ENCODE measurements around the gene PGBD5. TPM values are rescaled to one million over a fixed set of nuclear protein-coding genes. Genes with fewer than 3 reads are reported as not detected.
"Not testable (repeated sequence)": the region's sequence is repeated elsewhere in the genome, so short reads cannot be mapped to it uniquely, and the experiment has no call there.

Gene PGBD5
- total and polyA plus RNA-seq, 9 donors = 5.8 to 36.6 (median 23.7) TPM

DNA sequence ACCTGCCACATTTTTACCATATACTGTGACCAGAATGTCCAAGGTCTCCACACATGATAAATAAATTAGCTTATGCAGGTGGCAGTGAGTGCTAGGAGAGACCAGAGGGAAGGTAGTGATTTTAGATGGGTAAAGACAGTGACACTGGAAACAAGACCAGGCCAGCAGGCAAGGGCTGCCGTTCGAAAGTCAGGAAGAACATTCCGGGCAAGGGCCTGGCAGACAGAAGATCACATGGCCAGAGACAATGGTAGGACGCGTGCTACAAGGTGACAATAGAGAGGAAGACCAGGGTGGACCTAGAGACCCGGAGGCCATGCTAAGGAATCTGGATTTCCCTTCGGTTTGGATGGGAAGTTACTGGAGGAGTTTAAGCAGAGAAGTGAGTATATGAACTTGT lies 9.7 kb downstream of the PGBD5 start:
- no peak for DNase-seq
- Histone ChIP-seq H3K4me1 (ENCODE audit: control insufficient read depth, insufficient read depth, low read length) (no peaks in the 10 kb centered on the region), H3K27me3 (ENCODE audit: control insufficient read depth, insufficient read depth, low read length) (peaks cover 4% of the 10 kb centered on the region), H3K4me3 (ENCODE audit: low read length) (no peak overlapping the region), H3K27ac (ENCODE audit: low read length) (no peak overlapping the region), H3K9me3 (replicated peaks; ENCODE audit: control insufficient read depth, low read depth, low read length) (no peaks in the 10 kb centered on the region), H3K36me3 (ENCODE audit: control insufficient read depth, insufficient read depth, low read length) (no peaks in the 10 kb centered on the region)
- 88% methylated on average over 7 of the region's 7 CpGs for WGBS (ENCODE audit: insufficient coverage)

DNA sequence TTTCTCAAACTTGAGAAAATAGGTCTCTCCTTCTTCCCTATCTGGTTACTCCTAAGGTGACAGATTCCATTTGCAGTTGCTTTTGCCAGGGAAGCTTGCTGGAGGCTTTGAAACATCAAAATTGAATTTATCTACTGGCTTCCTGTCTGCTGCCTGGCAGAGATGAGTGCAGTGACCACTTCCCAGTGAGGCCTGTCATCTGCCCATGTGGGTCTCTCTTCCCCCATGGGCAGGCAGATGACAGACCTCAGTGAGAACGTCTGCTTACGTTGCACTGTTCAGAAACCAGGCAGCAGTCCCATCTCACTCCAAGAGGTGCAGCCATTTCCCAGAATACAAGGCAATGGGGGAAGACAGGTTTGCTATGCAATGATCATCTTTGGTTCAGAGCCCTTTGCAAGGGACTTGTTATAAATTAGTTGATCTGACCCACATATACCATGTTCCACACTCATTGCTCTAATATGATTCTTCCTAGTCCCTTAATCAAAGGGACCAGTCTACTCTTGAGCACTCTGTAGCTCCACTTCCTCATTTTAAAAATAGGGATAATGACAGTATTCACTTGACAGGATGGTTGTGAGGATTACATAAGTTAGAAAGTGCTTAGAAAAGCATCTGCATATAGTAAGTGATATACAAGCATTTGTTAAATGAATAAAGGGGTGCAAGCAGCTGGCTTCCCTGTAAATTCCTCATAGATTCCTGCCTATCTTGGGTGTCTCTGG lies 10.6 kb downstream of the PGBD5 start:
- Histone ChIP-seq H3K27me3 (ENCODE audit: control insufficient read depth, insufficient read depth, low read length) (peaks cover 2% of the 10 kb centered on the region), H3K36me3 (ENCODE audit: control insufficient read depth, insufficient read depth, low read length) (no peaks in the 10 kb centered on the region), H3K4me3 (ENCODE audit: low read length) (no peak overlapping the region), H3K4me1 (ENCODE audit: control insufficient read depth, insufficient read depth, low read length) (no peaks in the 10 kb centered on the region), H3K9me3 (replicated peaks; ENCODE audit: control insufficient read depth, low read depth, low read length) (no peaks in the 10 kb centered on the region), H3K27ac (ENCODE audit: low read length) (no peak overlapping the region)
- DNase-seq = peak; percentile 19
- no CpG with 5 or more reads among the region's 2 CpGs for WGBS (ENCODE audit: insufficient coverage)

DNA sequence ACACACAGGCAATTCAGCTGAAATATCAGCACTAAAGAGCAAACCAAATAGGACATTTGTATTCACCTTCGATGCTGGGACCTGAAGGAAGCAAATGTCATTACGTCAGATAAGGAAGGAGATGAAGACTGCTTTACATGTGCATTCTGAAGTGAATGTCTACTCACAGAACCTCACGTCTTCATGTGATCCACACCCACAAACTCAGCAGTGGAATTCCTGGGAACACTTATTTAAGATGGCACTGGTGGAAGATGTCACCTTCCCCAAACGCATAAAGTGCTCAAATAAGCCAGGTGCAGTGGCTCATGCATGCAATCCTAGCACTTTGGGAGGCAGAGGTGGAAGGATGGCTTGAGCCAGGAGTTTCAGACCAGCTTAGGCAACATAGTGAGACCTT lies 11.4 kb downstream of the PGBD5 start:
- Histone ChIP-seq H3K9me3 (replicated peaks; ENCODE audit: control insufficient read depth, low read depth, low read length) (no peaks in the 10 kb centered on the region), H3K4me1 (ENCODE audit: control insufficient read depth, insufficient read depth, low read length) (no peaks in the 10 kb centered on the region), H3K4me3 (ENCODE audit: low read length) (no peak overlapping the region), H3K27me3 (ENCODE audit: control insufficient read depth, insufficient read depth, low read length) (peaks cover 2% of the 10 kb centered on the region), H3K27ac (ENCODE audit: low read length) (no peak overlapping the region), H3K36me3 (ENCODE audit: control insufficient read depth, insufficient read depth, low read length) (no peaks in the 10 kb centered on the region)
- no CpG with 5 or more reads among the region's 4 CpGs for WGBS (ENCODE audit: insufficient coverage)
- DNase-seq = no peak

DNA sequence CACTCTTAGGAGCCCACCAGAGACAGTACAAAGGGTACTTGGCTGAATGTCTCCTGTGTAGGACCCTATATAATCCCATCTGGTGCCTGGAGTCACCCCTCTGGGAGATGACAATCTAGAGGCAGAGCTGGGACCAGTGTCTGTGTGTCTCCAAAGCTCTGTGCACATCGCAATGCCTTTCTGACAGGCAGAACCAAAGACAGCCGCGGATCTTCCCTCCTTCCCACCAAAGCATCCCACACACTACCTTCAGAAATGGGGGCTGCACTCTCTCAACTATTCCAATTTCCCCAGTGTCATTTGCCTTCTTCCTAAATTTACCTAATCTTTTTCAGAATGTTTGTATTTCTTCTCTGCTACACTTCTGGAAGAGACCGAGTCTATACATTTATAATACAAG lies 12.0 kb downstream of the PGBD5 start:
- Histone ChIP-seq H3K4me1 (ENCODE audit: control insufficient read depth, insufficient read depth, low read length) (no peaks in the 10 kb centered on the region), H3K27me3 (ENCODE audit: control insufficient read depth, insufficient read depth, low read length) (peaks cover 2% of the 10 kb centered on the region), H3K4me3 (ENCODE audit: low read length) (no peak overlapping the region), H3K27ac (ENCODE audit: low read length) (no peak overlapping the region), H3K9me3 (replicated peaks; ENCODE audit: control insufficient read depth, low read depth, low read length) (no peaks in the 10 kb centered on the region), H3K36me3 (ENCODE audit: control insufficient read depth, insufficient read depth, low read length) (no peaks in the 10 kb centered on the region)
- DNase-seq = no peak
- WGBS (ENCODE audit: insufficient coverage) = 97% methylated on average over 3 of the region's 4 CpGs

DNA sequence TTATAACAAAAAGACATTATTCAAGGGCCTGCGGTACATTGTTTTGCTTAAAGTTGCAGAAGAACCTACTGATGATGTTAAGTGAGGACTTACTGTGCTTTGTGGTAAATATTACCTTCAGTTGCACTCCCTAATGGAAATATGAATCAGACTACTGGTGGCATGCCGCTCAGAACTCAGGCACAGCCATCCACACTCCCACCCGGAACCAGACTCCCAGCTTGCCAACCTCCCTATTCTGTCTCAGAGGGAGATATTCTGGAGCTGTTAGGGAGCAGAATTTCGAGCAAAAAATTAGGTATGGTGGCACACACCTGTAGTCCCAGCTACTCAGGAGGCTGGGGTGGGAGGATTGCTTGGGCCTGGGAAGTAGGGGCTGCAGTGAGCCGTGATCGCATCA lies 13.1 kb downstream of the PGBD5 start:
- Histone ChIP-seq H3K9me3 (replicated peaks; ENCODE audit: control insufficient read depth, low read depth, low read length) (no peaks in the 10 kb centered on the region), H3K36me3 (ENCODE audit: control insufficient read depth, insufficient read depth, low read length) (no peaks in the 10 kb centered on the region), H3K27me3 (ENCODE audit: control insufficient read depth, insufficient read depth, low read length) (peaks cover 2% of the 10 kb centered on the region), H3K4me1 (ENCODE audit: control insufficient read depth, insufficient read depth, low read length) (no peaks in the 10 kb centered on the region), H3K4me3 (ENCODE audit: low read length) (no peak overlapping the region), H3K27ac (ENCODE audit: low read length) (no peak overlapping the region)
- no peak for DNase-seq
- WGBS (ENCODE audit: insufficient coverage) = 83% methylated on average over 1 of the region's 6 CpGs

DNA sequence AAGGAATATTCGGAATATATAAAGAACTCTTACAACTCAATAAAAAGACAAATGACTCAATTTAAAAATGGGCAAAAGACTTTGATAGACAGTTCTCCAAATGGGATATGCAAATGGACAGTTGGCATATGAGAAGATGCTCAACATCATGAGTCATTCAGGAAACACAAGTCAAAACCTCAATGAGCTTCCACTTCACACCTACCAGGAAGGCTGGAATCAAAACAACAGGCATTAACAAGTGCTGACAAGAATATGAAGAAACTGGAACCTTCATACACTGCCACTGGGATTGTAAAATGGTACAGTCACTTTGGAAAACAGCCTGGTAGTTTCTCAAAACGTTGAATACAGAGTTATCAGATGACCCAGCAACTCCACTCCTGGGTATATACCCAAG lies 17.2 kb downstream of the PGBD5 start:
- Histone ChIP-seq H3K27ac (ENCODE audit: low read length) (no peak overlapping the region), H3K4me3 (ENCODE audit: low read length) (no peak overlapping the region), H3K4me1 (ENCODE audit: control insufficient read depth, insufficient read depth, low read length) (no peaks in the 10 kb centered on the region), H3K27me3 (ENCODE audit: control insufficient read depth, insufficient read depth, low read length) (peaks cover under 1% of the 10 kb centered on the region), H3K36me3 (ENCODE audit: control insufficient read depth, insufficient read depth, low read length) (no peaks in the 10 kb centered on the region), H3K9me3 (replicated peaks; ENCODE audit: control insufficient read depth, low read depth, low read length) (no peaks in the 10 kb centered on the region)
- DNase-seq = no peak
- WGBS (ENCODE audit: insufficient coverage) = 86% methylated on average over 1 of the region's 2 CpGs

DNA sequence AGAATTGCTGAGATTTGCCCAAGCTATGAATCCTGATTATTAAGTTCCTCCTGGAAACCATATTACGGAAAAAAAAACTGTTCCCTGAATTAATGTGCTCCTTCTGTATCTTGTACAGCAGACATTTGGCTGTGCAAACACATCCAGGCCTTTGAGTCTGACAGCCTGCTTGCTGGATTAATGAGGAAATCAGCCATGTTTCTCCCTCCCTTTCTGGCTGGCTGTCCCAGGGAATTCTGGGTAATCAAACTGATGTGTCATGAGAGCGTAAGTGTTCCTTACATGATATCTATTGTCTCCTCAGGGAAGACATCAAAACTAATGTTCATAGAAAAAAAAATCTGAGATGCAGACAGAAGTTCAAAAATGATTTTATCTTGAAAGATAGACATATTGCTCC lies 18.8 kb downstream of the PGBD5 start:
- Histone ChIP-seq H3K9me3 (replicated peaks; ENCODE audit: control insufficient read depth, low read depth, low read length) (no peaks in the 10 kb centered on the region), H3K27ac (ENCODE audit: low read length) (no peak overlapping the region)

DNA sequence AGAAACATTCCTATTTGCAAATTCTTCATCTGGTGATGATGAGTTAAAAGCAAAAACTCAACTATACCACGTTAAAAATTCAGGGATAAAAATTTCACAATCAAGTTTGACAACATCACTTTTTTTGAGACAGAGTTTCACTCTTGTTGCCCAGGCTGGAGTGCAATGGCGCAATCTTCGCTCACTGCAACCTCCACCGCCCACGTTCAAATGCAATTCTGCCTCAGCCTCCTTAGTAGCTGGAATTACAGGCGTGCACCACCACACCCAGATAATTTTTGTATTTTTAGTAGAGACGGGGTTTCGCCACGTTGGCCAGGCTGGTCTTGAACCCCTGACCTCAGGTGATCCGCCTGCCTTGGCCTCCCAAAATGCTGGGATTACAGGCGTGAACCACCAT lies 19.4 kb downstream of the PGBD5 start:
- not testable (repeated sequence) for H3K36me3 ChIP-seq (ENCODE audit: control insufficient read depth, insufficient read depth, low read length); H3K4me3 ChIP-seq (ENCODE audit: low read length); DNase-seq; H3K4me1 ChIP-seq (ENCODE audit: control insufficient read depth, insufficient read depth, low read length); H3K27ac ChIP-seq (ENCODE audit: low read length); H3K9me3 ChIP-seq (replicated peaks; ENCODE audit: control insufficient read depth, low read depth, low read length); H3K27me3 ChIP-seq (ENCODE audit: control insufficient read depth, insufficient read depth, low read length)
- WGBS (ENCODE audit: insufficient coverage) = 100% methylated on average over 1 of the region's 11 CpGs

More for the DNA sequence above, 18.8 kb downstream of the PGBD5 start:
- DNase-seq = peak; percentile 16
- Histone ChIP-seq H3K4me1 (ENCODE audit: control insufficient read depth, insufficient read depth, low read length) (no peaks in the 10 kb centered on the region), H3K27me3 (ENCODE audit: control insufficient read depth, insufficient read depth, low read length) (no peaks in the 10 kb centered on the region), H3K4me3 (ENCODE audit: low read length) (no peak overlapping the region), H3K36me3 (ENCODE audit: control insufficient read depth, insufficient read depth, low read length) (peaks cover 4% of the 10 kb centered on the region)
- 80% methylated on average over 1 of the region's 2 CpGs for WGBS (ENCODE audit: insufficient coverage)

DNA sequence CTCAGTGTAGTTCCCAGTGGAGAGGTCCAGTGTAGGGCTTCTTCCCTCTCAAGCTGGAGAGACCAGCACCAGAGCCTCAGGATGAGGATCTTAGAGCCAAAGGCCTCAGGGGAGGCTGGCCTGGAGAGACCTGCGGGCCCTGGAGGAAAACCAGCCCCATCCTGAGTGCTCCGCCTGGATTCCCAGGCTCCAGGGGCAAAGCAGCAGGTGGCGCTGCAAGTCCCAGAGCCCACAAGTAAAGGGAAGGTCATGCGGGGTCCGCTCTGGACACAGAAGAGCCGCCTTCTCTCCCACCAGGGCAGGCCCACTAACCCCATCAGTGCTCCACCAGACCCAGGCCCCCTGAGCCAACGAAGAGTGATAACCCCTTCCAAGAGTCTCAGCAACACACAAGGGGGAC lies 22.7 kb downstream of the PGBD5 start:
- H3K9me3 ChIP-seq (replicated peaks; ENCODE audit: control insufficient read depth, low read depth, low read length) = no peaks in the 10 kb centered on the region
- peaks cover 3% of the 10 kb centered on the region for H3K27me3 ChIP-seq (ENCODE audit: control insufficient read depth, insufficient read depth, low read length)
- H3K4me3 ChIP-seq (ENCODE audit: low read length) = no peak overlapping the region
- H3K27ac ChIP-seq (ENCODE audit: low read length) = no peak overlapping the region
- no peak for DNase-seq
- H3K36me3 ChIP-seq (ENCODE audit: control insufficient read depth, insufficient read depth, low read length) = peaks cover 4% of the 10 kb centered on the region
- 82% methylated on average over 6 of the region's 7 CpGs for WGBS (ENCODE audit: insufficient coverage)
- no peaks in the 10 kb centered on the region for H3K4me1 ChIP-seq (ENCODE audit: control insufficient read depth, insufficient read depth, low read length)

DNA sequence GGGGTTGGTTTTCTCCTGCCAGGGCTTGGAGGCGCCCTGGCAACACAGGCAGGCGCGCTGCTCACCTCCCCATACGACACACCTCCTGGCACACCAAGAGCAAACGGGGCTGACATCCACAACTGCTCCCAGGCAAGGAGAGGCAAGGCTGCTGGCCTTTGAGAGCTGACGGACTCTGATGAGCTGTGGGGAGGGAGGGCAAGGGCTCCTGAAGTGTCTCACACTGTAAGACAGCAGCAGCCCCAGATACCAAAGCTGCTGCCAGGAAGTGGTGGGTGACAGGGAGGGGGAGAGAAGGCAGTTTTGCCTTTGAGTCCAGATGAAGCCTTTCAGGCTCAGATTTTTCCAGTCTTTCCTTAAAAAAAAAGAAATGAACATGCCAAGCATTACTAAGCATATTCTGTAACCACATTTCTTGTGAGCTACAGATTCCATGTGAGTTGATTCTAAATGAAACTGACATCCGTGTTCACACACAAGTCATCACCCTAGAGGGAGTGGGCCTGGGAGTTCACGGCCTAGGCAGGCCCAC lies 24.3 kb downstream of the PGBD5 start:
- peaks cover 3% of the 10 kb centered on the region for H3K27me3 ChIP-seq (ENCODE audit: control insufficient read depth, insufficient read depth, low read length)
- 60% methylated on average over 1 of the region's 8 CpGs for WGBS (ENCODE audit: insufficient coverage)
- no peak overlapping the region for H3K27ac ChIP-seq (ENCODE audit: low read length)
- peaks cover 4% of the 10 kb centered on the region for H3K36me3 ChIP-seq (ENCODE audit: control insufficient read depth, insufficient read depth, low read length)
- H3K4me3 ChIP-seq (ENCODE audit: low read length) = no peak overlapping the region
- no peaks in the 10 kb centered on the region for H3K9me3 ChIP-seq (replicated peaks; ENCODE audit: control insufficient read depth, low read depth, low read length)
- H3K4me1 ChIP-seq (ENCODE audit: control insufficient read depth, insufficient read depth, low read length) = no peaks in the 10 kb centered on the region
- DNase-seq = peak; percentile 51
